ENCODE results near the gene SMURF1. TPM values are rescaled to one million over a fixed set of nuclear protein-coding genes. Genes with fewer than 3 reads are reported as not detected.

SMURF1 gene
- total and polyA plus RNA-seq, 2 of the 8 experiments (the other 6 are each of a cell fraction or from before 2014, with no cell fraction given): 9.6 to 24.5 TPM

- Histone ChIP-seq H3K9me3 (ENCODE audit: insufficient read depth in 2 of 2, low read depth in 1 of 2, low read length in 1 of 2) (0 out of 4 replicates have a peak, but pooled peaks cover 0 to 4% of the 10 kb centered on the region in 2 experiments), H3K23me2 (ENCODE audit: low read depth, low read length) (no peaks in the 10 kb centered on the region), H4K8ac (ENCODE audit: extremely low read depth, insufficient read depth, low read length) (no peak overlapping the region), H3K18ac (ENCODE audit: extremely low read depth, low read length) (no peak overlapping the region), H3K56ac (replicated peaks; ENCODE audit: insufficient read length, low read depth, low read length) (no peak overlapping the region), H3K27me3 (replicated peaks in 1 of 4; ENCODE audit: control insufficient read depth in 3 of 4, extremely low read depth in 1 of 4, insufficient read depth in 3 of 4, low read length in 3 of 4) (no peaks in the 10 kb centered on the region), H3K4me3 (ENCODE audit: extremely low read depth in 1 of 4, insufficient read depth in 2 of 4, low read depth in 3 of 4, low read length in 4 of 4) (no peak overlapping the region), H4K5ac (ENCODE audit: insufficient read length, low read depth, low read length) (no peak overlapping the region), H2BK12ac (ENCODE audit: low read depth, low read length) (no peak overlapping the region), H3K36me3 (ENCODE audit: control insufficient read depth in 2 of 4, insufficient read depth in 4 of 4, low read length in 3 of 4) (peaks cover 15 to 78% (median 60%) of the 10 kb centered on the region in 4 experiments), H3K27ac (ENCODE audit: low read depth, low read length) (no peak overlapping the region), H3K79me1 (ENCODE audit: low read depth, low read length) (no peaks in the 10 kb centered on the region), H3K14ac (ENCODE audit: insufficient read length) (no peak overlapping the region), H2BK15ac (ENCODE audit: low read length) (no peak overlapping the region), H2AFZ (ENCODE audit: low read length) (no peak overlapping the region), H3K79me2 (ENCODE audit: control insufficient read depth in 1 of 2, insufficient read depth in 2 of 2, low read length in 2 of 2) (no peaks in the 10 kb centered on the region), H3K4ac (replicated peaks; ENCODE audit: insufficient read length, low read depth, low read length) (no peak overlapping the region), H4K91ac (replicated peaks; ENCODE audit: insufficient read length, low read length) (no peak overlapping the region), H2BK120ac (replicated peaks; ENCODE audit: low read depth, low read length) (no peak overlapping the region), H4K20me1 (replicated peaks in 1 of 2; ENCODE audit: control insufficient read depth in 1 of 2, insufficient read depth in 2 of 2, low read length in 2 of 2) (peaks cover 3% of the 10 kb centered on the region in 2 experiments), H2BK5ac (ENCODE audit: low read depth, low read length) (no peak overlapping the region), H2AK5ac (ENCODE audit: low read depth, low read length) (no peak overlapping the region), H3K9ac (replicated peaks in 1 of 4; ENCODE audit: extremely low read depth in 1 of 4, low read depth in 3 of 4, low read length in 3 of 4) (no peak overlapping the region), H2BK20ac (ENCODE audit: low read length) (no peak overlapping the region), H3K4me2 (ENCODE audit: insufficient read depth in 1 of 2, low read depth in 2 of 2, low read length in 2 of 2) (no peak overlapping the region), H3K4me1 (replicated peaks in 1 of 4; ENCODE audit: control insufficient read depth in 3 of 4, insufficient read depth in 4 of 4, low read length in 3 of 4) (no peaks in the 10 kb centered on the region), H3K23ac (ENCODE audit: insufficient read length) (no peak overlapping the region)
- ChIA-PET CTCF (ENCODE audit: partially characterized antibody) (interaction anchor here (0.5 to 2.4 kb wide), 4 partner anchors 11 to 432 kb away, joined by 3 to 5 read pairs (median 5); no protein-coding TSS in a partner anchor), POLR2A (ENCODE audit: partially characterized antibody) (no interaction called here)
- WGBS, 2 experiments (ENCODE audit: extremely low coverage in 1 of 2, insufficient coverage in 1 of 2, insufficient read length in 1 of 2, insufficient replicate concordance in 2 of 2, low coverage in 1 of 2, low lambda C conversion rate in 2 of 2, missing lambda C conversion rate in 1 of 2): 83% methylated on average over 11 of the region's 11 CpGs; no CpG with 5 or more reads in 1 of the 2 experiments
- TF ChIP-seq HDAC6 (IDR thresholded peaks at IDR 0.05; ENCODE audit: low read depth, low read length): no peak
- no peak for TF ChIP-seq CHD1 (IDR thresholded peaks at IDR 0.05; ENCODE audit: low read depth, low read length)
- TF ChIP-seq SP4 (IDR thresholded peaks at IDR 0.05; ENCODE audit: low read length): no peak
- TF ChIP-seq SAP30 (IDR thresholded peaks at IDR 0.05; ENCODE audit: insufficient read depth, insufficient replicate concordance, low read length): no peak
- TF ChIP-seq RFX5 (IDR thresholded peaks at IDR 0.05; ENCODE audit: borderline replicate concordance, low read depth, low read length): no peak
- TF ChIP-seq JUND (IDR thresholded peaks at IDR 0.05; ENCODE audit: low read length): no peak
- TF ChIP-seq ZNF274 (IDR thresholded peaks at IDR 0.05; ENCODE audit: borderline replicate concordance, extremely low read depth, low read length): no peak
- no peak for TF ChIP-seq BACH1 (IDR thresholded peaks at IDR 0.05; ENCODE audit: low read length)
- no peak for TF ChIP-seq TAF1 (IDR thresholded peaks at IDR 0.05; ENCODE audit: low read depth, low read length)
- TF ChIP-seq ATF3 (IDR thresholded peaks at IDR 0.05; ENCODE audit: insufficient read depth, low read depth, low read length): no peak
- TF ChIP-seq MAX (IDR thresholded peaks at IDR 0.05): no peak
- FAIRE-seq (no peak), DNase-seq (ENCODE audit: low read depth in 1 of 2, low spot score in 2 of 2) (no peak)
Observed at GRCh38 chr7:98984126-98984525, 159.8 kb downstream of the SMURF1 start.

Data from H1 (cell line).